Activated T-cell treated with anti-CD3 and anti-CD28 coated beads, Interleukin-2, amount 50 U/mL, for 24 hours (primary cell): ENCODE data around the gene GRSF1.
"Not testable (repeated sequence)": the region's sequence is repeated elsewhere in the genome, so short reads cannot be mapped to it uniquely, and the experiment has no call there.

Experiments used
- DNase-seq: peaks from one replicate; pipeline ENCODE4 v3.0.0-alpha.2; 2020
- H3K27ac Mint-ChIP-seq: 2 replicates; pipeline ENCODE4 v1.8.0; 2020; ENCODE audit warnings: mild to moderate bottlenecking, mixed read lengths
- H3K27me3 Mint-ChIP-seq: 2 replicates; pipeline ENCODE4 v1.8.0; 2020; ENCODE audit warnings: mixed read lengths
- H3K36me3 Mint-ChIP-seq: 2 replicates; pipeline ENCODE4 v1.8.0; 2020; ENCODE audit warnings: low read depth, mixed read lengths
- H3K4me1 Mint-ChIP-seq: 2 replicates; pipeline ENCODE4 v1.8.0; 2020; ENCODE audit warnings: low read depth, mixed read lengths
- H3K4me3 Mint-ChIP-seq: 2 replicates; pipeline ENCODE4 v1.8.0; 2020; ENCODE audit warnings: mild to moderate bottlenecking, moderate library complexity, mixed read lengths
- H3K9me3 Mint-ChIP-seq: 2 replicates; pipeline ENCODE4 v1.8.0; 2020; ENCODE audit warnings: mixed read lengths

The GRSF1 gene

GRCh38 chr4:70815370-70815769, 24.3 kb downstream of the GRSF1 start:
- H3K9me3 Mint-ChIP-seq = peaks cover 3% of the 10 kb centered on the region
- no peak for DNase-seq
- peaks cover 20% of the 10 kb centered on the region for H3K4me1 Mint-ChIP-seq
- no peak overlapping the region for H3K4me3 Mint-ChIP-seq
- no peak overlapping the region for H3K27ac Mint-ChIP-seq
- H3K27me3 Mint-ChIP-seq = no peaks in the 10 kb centered on the region
- H3K36me3 Mint-ChIP-seq = peaks cover 49% of the 10 kb centered on the region

GRCh38 chr4:70808151-70808550, 31.5 kb downstream of the GRSF1 start:
- H3K27ac Mint-ChIP-seq = no peak overlapping the region
- H3K4me1 Mint-ChIP-seq = no peaks in the 10 kb centered on the region
- no peak overlapping the region for H3K4me3 Mint-ChIP-seq

GRCh38 chr4:70802928-70803580, 36.6 kb downstream of the GRSF1 start:
- Mint-ChIP-seq H3K27ac (no peak overlapping the region), H3K4me1 (peaks cover 21% of the 10 kb centered on the region), H3K4me3 (no peak overlapping the region), H3K9me3 (no peaks in the 10 kb centered on the region), H3K27me3 (no peaks in the 10 kb centered on the region), H3K36me3 (peaks cover under 1% of the 10 kb centered on the region)
- DNase-seq = no peak

More at GRCh38 chr4:70808151-70808550, 31.5 kb downstream of the GRSF1 start:
- no peak for DNase-seq
- H3K27me3 Mint-ChIP-seq = no peaks in the 10 kb centered on the region
- peaks cover 2% of the 10 kb centered on the region for H3K36me3 Mint-ChIP-seq
- peaks cover 3% of the 10 kb centered on the region for H3K9me3 Mint-ChIP-seq

DNA sequence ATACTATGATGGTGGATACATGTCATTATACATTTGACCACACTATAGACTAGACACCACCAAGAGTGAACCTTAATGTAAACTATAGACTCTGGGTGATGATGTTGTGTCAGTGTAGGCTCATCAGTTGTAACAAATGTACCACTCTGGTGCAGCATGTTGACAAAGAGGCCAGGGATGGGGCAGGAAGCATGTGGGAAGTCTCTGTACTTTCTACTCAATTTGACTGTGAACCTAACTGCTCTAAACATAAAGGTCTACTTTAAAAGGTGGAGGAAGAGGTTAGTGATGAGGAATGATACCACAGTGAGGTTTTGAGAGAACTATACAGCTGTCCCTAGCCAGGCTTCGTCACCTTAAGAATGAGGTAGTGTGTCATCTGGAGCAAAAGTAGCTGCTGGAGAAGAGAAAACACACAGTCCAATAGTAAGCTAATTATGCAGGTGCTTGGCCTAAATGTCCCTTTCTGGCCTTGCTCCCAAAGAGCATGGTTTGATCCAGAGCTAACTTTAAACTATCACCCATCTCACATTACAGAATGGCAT, 38.4 kb downstream of the GRSF1 start:
- Mint-ChIP-seq H3K27me3 (no peaks in the 10 kb centered on the region), H3K4me3 (no peak overlapping the region), H3K36me3 (peaks cover 7% of the 10 kb centered on the region), H3K4me1 (peaks cover 21% of the 10 kb centered on the region), H3K9me3 (no peaks in the 10 kb centered on the region), H3K27ac (peak overlapping the region; percentile 78)
- no peak for DNase-seq

- Mint-ChIP-seq H3K36me3 (peaks cover 25% of the 10 kb centered on the region), H3K4me3 (no peak overlapping the region), H3K4me1 (no peaks in the 10 kb centered on the region), H3K27me3 (no peaks in the 10 kb centered on the region), H3K27ac (no peak overlapping the region), H3K9me3 (no peaks in the 10 kb centered on the region)
- DNase-seq = no peak
These were observed 46.1 kb downstream of the GRSF1 start for GRCh38 chr4:70793626-70794025.

DNA sequence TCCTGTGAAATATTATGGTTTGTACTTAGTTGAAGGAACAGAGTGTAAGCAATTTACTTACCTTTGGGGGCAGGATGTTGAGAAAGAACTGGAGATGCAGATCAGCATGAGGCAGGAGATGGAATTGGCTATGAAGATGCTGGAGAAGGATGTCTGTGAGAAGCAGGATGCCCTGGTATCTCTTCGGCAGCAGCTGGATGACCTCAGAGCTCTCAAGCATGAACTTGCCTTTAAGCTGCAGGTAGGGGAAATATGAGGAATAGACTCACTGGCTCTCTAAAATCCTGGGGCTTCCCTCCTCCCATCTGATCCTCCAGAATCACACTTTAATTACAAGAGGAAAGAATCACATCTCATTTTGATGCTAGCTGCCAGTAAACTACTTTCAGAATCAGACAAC, 51.0 kb downstream of the GRSF1 start:
- Mint-ChIP-seq H3K27me3 (no peaks in the 10 kb centered on the region), H3K27ac (no peak overlapping the region), H3K36me3 (peaks cover 24% of the 10 kb centered on the region), H3K9me3 (no peaks in the 10 kb centered on the region), H3K4me1 (no peaks in the 10 kb centered on the region), H3K4me3 (no peak overlapping the region)
- no peak for DNase-seq

DNA sequence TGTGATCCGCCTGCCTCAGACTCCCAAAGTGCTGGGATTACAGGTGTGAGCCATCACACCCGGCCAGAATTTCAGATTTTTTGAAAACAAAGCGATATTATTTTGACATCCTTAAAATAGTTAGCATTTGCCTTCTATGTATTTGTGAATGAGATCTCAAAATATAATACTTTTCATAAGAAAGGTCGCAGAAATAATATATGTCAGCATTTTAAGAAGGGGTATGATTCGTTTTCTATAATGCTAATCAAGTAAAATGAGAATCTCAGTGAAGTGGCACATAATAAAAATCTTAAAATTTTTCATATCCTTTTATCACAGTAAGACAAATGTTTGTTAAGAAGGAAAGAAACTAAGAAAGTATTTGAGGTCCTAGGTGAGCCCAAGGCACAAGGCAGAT, 52.2 kb downstream of the GRSF1 start:
- Mint-ChIP-seq H3K27me3 (no peaks in the 10 kb centered on the region), H3K36me3 (peaks cover 20% of the 10 kb centered on the region), H3K4me1 (no peaks in the 10 kb centered on the region), H3K9me3 (no peaks in the 10 kb centered on the region), H3K4me3 (no peak overlapping the region), H3K27ac (no peak overlapping the region)
- no peak for DNase-seq

DNA sequence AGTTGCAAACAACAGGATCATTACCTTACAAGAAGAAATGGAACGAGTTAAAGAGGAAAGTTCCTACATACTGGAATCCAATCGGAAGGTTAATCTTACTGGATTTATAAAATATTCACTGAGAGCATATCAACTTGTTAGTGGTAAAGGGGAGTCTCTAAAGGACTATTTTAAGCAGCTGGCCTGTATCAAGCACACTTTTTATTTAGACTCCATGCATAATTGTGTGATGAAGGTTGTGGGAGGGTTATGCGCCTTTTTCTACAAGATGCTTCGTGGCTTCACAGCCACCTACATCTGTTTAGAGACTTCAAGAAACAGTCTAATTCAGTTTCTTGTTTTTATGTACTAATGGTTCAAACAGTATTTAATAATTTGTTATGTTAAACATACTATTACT, 56.6 kb downstream of the GRSF1 start:
- H3K27me3 Mint-ChIP-seq = no peaks in the 10 kb centered on the region
- peaks cover 18% of the 10 kb centered on the region for H3K36me3 Mint-ChIP-seq
- H3K27ac Mint-ChIP-seq = no peak overlapping the region
- no peak overlapping the region for H3K4me3 Mint-ChIP-seq
- no peaks in the 10 kb centered on the region for H3K4me1 Mint-ChIP-seq
- DNase-seq = no peak
- H3K9me3 Mint-ChIP-seq = no peaks in the 10 kb centered on the region

DNA sequence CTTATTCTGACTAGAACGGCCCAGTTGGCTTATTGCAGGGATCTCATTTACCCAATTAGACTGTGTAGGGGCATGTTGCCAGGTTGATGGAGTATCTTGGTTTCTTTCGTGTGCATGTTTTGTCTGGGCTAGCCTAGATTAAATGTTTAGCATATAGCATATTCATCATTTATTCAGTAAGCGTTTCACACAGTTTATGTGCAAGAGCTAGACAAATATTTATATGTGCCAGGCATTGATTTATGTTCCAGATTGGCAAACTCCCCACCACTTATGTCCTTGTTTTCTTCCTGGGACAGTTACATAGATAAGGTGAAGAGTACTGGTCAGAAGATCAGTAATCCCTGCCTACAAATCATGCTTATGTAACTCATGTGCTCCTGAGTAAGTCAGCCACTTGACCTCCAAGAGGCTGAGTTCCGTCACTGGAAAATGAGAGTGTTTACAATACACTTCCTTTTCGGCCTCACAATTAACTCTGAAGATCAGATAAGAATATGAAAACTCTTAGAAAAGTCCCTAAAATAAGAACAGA, 60.7 kb downstream of the GRSF1 start:
- Mint-ChIP-seq H3K4me3 (no peak overlapping the region), H3K27ac (no peak overlapping the region), H3K9me3 (no peaks in the 10 kb centered on the region), H3K36me3 (peaks cover 13% of the 10 kb centered on the region), H3K4me1 (no peaks in the 10 kb centered on the region), H3K27me3 (no peaks in the 10 kb centered on the region)
- no peak for DNase-seq

DNA sequence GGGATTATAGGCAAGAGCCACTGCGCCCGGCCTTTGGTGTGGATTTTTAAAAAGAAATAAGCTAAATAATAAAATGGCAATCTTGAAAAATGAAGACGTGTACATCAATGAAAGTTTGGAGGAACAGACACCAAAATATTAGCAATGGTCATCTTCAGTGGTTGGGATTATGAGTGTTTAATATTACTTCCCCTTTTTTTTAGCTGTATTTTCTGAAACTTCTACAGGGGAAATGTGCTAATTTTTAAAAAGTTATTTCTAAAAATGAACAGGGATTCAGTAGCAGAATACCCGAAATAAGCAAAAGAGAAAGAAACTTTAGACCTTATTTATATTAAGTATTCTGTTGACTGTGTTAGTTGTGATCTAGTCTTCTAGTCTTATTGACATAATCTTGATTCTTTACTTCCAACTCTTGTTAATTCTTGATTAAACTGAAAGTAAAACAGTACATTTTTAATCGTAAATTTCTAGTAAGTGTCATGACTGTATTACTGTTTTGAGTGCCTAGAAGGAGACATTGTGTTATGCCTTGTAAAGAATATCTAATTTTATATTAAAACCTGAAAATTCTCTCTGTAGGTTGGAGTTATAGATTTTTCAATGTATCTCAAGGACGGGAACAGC, 66.6 kb downstream of the GRSF1 start:
- H3K4me3 Mint-ChIP-seq = no peak overlapping the region
- no peak for DNase-seq
- peaks cover 23% of the 10 kb centered on the region for H3K36me3 Mint-ChIP-seq
- H3K27me3 Mint-ChIP-seq = no peaks in the 10 kb centered on the region
- no peaks in the 10 kb centered on the region for H3K9me3 Mint-ChIP-seq
- H3K27ac Mint-ChIP-seq = no peak overlapping the region
- peaks cover 4% of the 10 kb centered on the region for H3K4me1 Mint-ChIP-seq

DNA sequence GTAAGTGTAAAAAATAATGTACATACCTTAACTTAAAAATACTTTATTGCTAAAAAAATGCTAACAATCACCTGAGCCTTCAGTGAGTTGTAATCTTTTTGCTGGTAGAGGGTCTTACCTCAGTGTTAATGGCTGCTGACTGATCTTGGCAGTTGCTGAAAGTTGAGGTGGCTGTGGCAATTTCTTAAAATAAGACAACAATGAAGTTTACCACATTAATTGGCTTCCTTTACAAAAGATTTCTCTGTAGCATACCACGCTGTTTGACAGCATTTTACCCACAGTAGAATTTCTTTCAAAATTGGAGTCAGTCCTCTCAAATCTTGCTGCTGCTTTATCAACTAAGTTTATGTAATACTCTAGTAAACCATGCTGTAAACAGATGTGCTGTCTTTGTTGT, 70.3 kb downstream of the GRSF1 start:
- not testable (repeated sequence) for H3K27me3 Mint-ChIP-seq, DNase-seq, H3K4me3 Mint-ChIP-seq, H3K27ac Mint-ChIP-seq, H3K4me1 Mint-ChIP-seq, H3K9me3 Mint-ChIP-seq
- peaks cover 35% of the 10 kb centered on the region for H3K36me3 Mint-ChIP-seq

DNA sequence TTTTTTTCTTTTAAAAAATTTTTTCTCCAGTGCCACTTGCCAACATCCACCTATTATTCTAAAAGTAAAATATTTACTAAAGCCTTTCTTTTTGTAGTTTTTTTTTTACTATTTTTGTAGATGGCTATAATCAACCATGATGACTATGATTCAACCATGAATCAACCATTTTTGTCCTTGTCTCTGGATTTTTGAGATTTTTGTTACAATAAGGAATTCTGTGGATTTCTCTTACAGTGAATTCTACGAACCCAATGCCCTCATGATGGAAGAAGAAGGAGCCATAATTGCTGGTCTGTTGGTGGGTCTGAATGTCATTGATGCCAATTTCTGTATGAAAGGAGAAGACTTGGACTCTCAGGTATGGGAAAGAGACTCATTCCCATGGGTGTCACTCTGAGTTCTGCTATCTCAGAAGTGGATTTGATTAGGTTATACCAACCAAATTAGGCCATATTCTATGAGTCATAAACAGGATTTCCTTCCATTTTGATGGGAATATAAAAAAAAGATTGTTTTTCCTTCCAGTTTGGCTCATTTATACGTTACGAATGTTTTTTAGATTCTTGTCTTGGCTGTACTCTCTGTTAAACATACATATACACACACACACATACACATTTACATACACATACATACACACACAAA, 71.3 kb downstream of the GRSF1 start:
- peaks cover 44% of the 10 kb centered on the region for H3K36me3 Mint-ChIP-seq
- H3K9me3 Mint-ChIP-seq = no peaks in the 10 kb centered on the region
- H3K4me3 Mint-ChIP-seq = no peak overlapping the region
- peaks cover 4% of the 10 kb centered on the region for H3K4me1 Mint-ChIP-seq
- no peak overlapping the region for H3K27ac Mint-ChIP-seq
- no peak for DNase-seq
- no peaks in the 10 kb centered on the region for H3K27me3 Mint-ChIP-seq
